ENCODE measurements around the gene GLG1.

- TF ChIP-seq CTCF (IDR thresholded peaks at IDR 0.05) (no peak), POLR2A (IDR thresholded peaks at IDR 0.05) (no peak)
These were observed 143.0 kb downstream of the GLG1 start for GRCh38 chr16:74463888-74464287.
